NCI-H1092 treated with DMSO at 0.1 percent for 48 hours (cell line): ENCODE measurements around the gene C5orf47.
A peak's percentile ranks its signal among the peaks of the same experiment; 100 is the strongest.

Source experiments
- DNase-seq: peaks from one replicate; lab custom pipeline; 2025; lab: John Stamatoyannopoulos, UW

C5orf47 gene

GRCh38 chr5:173988554-173989431 lies at the start of gene C5orf47:
Gene C5orf47 (plus strand): TSS chr5:173989170. CDS start chr5:173989264, 94 bp downstream.
- no peak for DNase-seq

- DNase-seq, result no peak
Observed at GRCh38 chr5:173940269-173940668, 48.7 kb upstream of the C5orf47 start.

- DNase-seq, result no peak
Observed at GRCh38 chr5:173941102-173941501, 47.9 kb upstream of the C5orf47 start.

- no peak for DNase-seq
Observed at GRCh38 chr5:173941758-173942401, 47.1 kb upstream of the C5orf47 start.

- DNase-seq, result no peak
Observed at GRCh38 chr5:173944511-173944910, 44.5 kb upstream of the C5orf47 start.

GRCh38 chr5:173945160-173945559 lies 43.8 kb upstream of the C5orf47 start:
- no peak for DNase-seq

GRCh38 chr5:173946323-173946722 lies 42.6 kb upstream of the C5orf47 start:
- DNase-seq, result no peak

GRCh38 chr5:173950829-173951228 lies 38.1 kb upstream of the C5orf47 start:
- DNase-seq, result no peak

GRCh38 chr5:173953528-173954090 lies 35.4 kb upstream of the C5orf47 start:
- DNase-seq, result no peak

- DNase-seq, result no peak
Observed at GRCh38 chr5:173954671-173955521, 34.1 kb upstream of the C5orf47 start.

GRCh38 chr5:173960986-173961385 lies 28.0 kb upstream of the C5orf47 start:
- no peak for DNase-seq

GRCh38 chr5:173961418-173961817 lies 27.6 kb upstream of the C5orf47 start:
- DNase-seq, result no peak

GRCh38 chr5:173962436-173962972 lies 26.5 kb upstream of the C5orf47 start:
- DNase-seq, result no peak

- DNase-seq, result peak; percentile 64
Observed at GRCh38 chr5:173963182-173963838, 25.7 kb upstream of the C5orf47 start.

- DNase-seq, result peak; percentile 92
Observed at GRCh38 chr5:173963867-173964441, 25.0 kb upstream of the C5orf47 start.

- no peak for DNase-seq
Observed at GRCh38 chr5:173964506-173964905, 24.5 kb upstream of the C5orf47 start.

- DNase-seq, result no peak
Observed at GRCh38 chr5:173967241-173967640, 21.7 kb upstream of the C5orf47 start.

GRCh38 chr5:173968154-173968797 lies 20.7 kb upstream of the C5orf47 start:
- DNase-seq, result no peak

GRCh38 chr5:173969167-173970049 lies 19.6 kb upstream of the C5orf47 start:
- DNase-seq, result no peak
